HG02571 (cell line): ENCODE data around the gene PHACTR2.
A peak's percentile ranks its signal among the peaks of the same experiment; 100 is the strongest.

Experiments used
- ATAC-seq: cut with Tn5 transposase; IDR thresholded peaks from one replicate; pipeline ENCODE4 v1.9.1; 2021; ENCODE audit warnings: mild to moderate bottlenecking, moderate library complexity; ENCODE audit not compliant: unreplicated experiment

PHACTR2 gene

DNA sequence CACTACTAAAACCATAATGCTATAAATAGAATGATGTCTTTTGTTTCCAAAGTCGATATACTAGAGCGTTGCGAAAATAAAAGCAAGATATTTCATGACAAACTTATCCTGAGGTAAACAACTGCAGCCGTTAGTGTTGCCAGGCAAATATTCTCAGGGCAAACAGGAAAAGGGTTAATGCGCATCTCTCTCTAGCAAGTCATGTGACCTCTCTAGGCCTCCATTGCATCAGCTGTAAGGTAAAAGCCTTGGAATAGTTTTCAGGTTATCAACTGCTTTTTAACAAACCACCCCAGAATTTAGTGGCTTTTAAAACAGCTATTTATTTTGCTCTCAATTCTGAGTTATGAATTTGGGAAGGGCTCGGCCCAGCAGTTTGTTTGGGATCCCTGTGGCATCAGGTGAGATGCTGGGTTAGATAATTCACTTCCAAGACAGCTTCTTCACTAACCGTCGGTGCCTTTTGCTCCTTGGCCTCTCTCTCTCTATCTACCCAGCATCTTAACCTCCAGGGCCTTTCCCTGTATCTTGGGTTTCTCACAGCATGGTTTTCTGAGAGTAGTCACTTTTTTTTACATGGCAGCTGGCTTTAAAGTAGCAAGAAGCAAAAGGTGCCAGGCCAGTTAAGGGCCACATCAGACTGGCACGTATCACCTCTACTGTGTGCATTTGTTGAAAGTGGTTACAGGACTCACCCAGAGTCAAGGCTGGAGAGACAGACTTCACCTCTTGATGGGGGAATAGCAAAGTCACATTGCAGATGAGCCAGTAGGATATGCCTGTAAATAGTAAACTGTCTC lies 126.2 kb downstream of the PHACTR2 start:
- no peak for ATAC-seq

DNA sequence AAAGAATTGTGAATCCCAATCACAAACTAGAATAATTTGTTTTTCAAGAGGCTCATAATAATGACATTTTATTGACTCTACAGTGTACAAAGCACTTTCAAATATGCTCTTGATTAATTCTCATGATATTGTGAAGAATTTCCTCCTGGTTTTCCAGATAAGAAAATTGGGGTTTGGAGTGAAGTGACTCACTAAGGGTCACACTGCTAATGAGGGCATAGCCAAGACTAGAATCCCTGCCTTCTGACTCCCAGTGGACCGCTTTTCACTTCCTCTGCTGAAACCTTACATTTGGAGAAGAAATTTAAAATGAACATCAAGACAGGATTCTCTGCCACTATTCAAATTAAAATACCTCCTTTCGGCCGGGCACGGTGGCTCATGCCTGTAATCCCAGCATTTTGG lies 127.1 kb downstream of the PHACTR2 start:
- no peak for ATAC-seq

- ATAC-seq = no peak
Observed at GRCh38 chr6:143806282-143807102, 128.7 kb downstream of the PHACTR2 start.

DNA sequence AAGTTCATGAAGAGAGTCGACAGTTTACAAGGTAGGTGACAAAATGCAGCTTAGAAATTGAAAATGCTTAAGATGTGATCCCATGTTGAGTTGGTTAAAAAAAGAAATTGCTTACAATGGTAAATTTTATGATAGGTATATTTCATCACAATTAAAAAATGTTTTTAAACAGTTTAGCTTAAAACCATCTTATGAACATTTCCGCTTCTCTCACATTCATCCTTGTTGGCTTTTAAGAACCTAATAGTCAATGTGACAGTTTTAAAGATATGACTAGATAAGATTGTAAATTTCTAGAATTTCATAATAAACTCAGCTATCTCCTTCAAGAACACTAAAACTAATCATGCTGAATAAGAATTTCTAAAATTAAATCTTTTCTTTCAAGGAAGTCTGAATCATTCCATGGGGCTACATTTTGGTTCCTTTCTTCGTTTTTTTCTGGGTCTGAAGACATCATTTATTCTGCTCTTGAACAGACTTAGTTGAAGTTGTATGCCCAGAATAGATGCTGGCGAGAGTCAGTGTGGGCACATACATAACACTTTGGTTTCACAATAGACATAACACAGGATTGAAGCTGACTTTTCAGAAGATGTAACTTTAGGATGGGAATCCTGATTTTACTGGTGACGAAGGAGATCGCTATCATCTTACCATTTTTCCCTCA lies 129.5 kb downstream of the PHACTR2 start:
- no peak for ATAC-seq

GRCh38 chr6:143810745-143811144 lies 133.0 kb downstream of the PHACTR2 start:
- ATAC-seq = no peak

- ATAC-seq = no peak
Observed at GRCh38 chr6:143811501-143812157, 133.9 kb downstream of the PHACTR2 start.

GRCh38 chr6:143817621-143818020 lies 139.9 kb downstream of the PHACTR2 start:
- no peak for ATAC-seq

GRCh38 chr6:143821359-143821758 lies 143.6 kb downstream of the PHACTR2 start:
- no peak for ATAC-seq

DNA sequence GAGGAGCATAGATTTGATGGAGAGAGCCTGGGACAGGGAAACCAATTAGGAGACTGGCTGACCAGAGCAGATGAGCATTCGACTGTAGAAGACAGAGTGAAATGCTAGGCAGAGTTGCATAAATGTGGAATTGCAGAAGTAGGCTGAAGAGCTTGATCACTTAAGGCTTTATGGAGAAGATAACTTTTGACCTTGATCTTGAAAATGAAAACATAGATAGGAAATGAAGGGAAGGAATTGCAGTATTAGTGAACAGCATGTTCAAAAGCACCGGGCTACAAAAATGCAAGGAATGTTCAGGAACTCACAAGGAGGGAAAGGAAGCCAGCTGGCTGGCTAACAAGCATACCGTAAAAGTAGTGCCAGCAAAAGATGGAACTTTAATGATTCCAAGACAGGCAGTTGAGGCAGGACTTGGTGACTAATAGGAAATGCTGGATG lies 144.8 kb downstream of the PHACTR2 start:
- ATAC-seq = no peak

DNA sequence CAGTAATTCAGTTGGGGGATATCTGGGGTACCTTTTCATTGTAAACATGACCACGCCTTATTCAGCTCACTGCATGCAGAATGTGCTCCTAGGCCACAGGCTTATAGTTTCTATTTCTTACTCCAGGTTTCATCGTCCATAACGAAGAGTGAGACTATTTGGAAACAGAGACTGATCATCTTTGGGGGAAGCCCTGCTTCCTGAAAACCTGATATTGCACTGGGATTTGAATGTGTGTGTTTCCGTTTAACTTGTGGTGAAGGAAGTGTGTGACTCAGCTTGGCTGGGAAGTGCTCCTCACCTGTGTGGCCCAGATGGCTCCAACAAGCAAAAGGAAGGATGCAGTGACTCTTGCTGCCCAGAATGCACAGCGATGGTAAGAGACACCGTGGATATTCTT lies 145.8 kb downstream of the PHACTR2 start:
- ATAC-seq = no peak

DNA sequence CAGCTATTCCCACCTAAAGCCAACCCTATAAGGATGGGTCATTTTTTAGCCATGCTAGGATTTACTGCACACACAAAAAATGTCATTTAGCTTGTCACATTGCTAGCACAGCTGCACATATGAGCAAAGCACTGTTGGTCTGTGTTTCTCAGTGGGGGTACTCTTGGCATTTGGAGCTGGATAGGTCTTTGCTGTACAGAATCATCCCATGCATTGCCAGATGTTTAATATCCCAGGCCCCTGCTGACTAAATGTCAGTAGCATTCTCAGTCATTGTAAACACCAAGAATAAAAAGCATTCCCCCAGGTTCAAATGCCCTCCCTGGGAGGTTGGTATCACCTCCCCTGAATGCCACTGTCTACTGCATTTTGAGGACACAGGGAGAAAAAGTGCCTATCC lies 150.8 kb downstream of the PHACTR2 start:
- ATAC-seq = no peak

DNA sequence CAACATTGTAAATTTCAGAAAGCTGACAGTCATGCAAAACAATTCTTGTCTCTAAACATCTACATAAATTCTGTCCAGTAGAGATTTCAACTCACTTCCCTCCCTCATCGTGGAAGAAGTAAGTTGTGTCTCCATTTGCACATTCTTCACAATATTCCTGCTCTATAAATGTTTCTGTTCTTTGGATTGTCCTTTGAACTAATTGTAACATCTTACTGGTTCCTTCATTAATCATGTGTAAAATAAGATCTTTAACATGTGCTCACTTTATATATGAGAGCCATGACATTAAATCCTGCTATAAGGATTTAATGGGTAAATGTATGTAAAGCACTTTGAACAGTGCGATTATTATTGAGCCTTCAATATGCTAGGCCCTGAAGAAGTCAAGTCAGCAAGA lies 158.4 kb downstream of the PHACTR2 start:
- no peak for ATAC-seq

DNA sequence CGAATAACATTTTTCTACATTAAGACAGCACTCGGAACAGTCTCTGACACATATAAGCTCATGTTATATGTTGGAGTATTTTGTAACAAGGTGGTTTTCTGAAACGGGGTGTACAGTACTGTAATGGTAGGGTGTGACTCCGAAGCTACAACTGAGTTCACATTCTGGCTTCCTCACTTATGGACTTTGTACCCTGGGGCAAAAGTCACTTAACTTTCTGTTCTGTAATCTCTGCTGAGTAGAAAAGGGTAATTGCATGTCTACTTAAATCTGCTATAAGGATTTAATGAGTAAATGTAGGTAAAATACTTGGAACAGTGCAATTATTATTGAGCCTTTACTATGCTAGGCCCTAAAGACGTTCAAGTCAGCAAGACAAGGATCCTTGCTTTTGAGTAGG lies 160.6 kb downstream of the PHACTR2 start:
- no peak for ATAC-seq

GRCh38 chr6:143839196-143839595 lies 161.4 kb downstream of the PHACTR2 start:
- ATAC-seq = no peak

DNA sequence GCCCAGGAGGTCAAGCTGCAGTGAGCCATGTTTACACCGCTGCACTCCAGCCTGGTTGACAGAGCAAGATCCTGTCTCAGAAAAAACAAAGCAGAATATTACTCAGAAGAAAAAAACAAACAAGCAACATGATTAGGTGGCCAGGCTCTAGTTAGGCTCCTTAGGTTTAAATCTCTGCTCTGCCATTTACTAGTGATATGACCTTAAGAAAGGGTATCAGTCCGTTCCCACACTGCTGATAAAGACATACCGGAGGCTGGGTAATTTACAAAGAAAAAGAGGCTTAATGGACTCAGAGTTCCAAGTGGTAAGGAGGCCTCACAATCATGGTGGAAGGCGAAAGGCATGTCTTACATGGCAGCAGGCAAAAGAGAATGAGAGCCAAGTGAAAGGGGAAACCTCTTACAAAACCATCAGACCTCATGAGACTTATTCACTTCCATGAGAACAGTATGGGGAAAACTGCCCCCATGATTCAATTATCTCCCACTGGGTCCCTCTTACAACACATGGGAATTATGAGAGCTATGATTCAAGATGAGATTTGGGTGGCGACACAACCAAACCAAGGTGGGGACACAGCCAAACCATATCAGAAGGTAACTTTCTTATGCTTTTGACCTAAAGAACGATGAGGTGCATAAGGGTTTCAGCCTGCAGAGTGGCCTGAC lies 163.0 kb downstream of the PHACTR2 start:
- ATAC-seq = no peak

GRCh38 chr6:143842461-143842901 lies 164.7 kb downstream of the PHACTR2 start:
- peak; percentile 14 for ATAC-seq

GRCh38 chr6:143842902-143843676 lies 165.3 kb downstream of the PHACTR2 start, which contains the start of gene LTV1:
Gene LTV1 (plus strand): TSS chr6:143843338. CDS start chr6:143843478, 140 bp downstream.
- peak; percentile 100 for ATAC-seq

GRCh38 chr6:143843677-143843999 lies 165.9 kb downstream of the PHACTR2 start:
- ATAC-seq = peak; percentile 4

DNA sequence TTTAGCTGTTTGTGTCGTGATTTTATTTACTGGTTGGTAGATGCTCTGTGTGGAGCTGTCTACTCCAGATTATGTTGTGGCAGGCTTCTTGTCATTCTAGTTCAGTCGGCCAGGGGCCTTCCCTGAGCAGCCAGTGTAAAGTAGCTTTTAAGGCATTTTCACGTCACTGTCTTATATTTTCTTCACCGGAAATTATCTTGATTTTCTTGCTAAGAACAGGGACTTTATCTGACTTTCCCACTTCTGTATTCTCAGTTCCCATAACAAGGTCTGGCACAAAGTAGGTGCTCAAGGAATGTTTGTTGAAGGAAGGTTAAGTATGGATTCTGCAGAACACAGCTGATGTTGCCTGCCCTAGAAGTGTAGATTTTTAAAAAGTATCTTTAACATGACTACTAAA lies 166.2 kb downstream of the PHACTR2 start:
- no peak for ATAC-seq

- ATAC-seq = no peak
Observed at GRCh38 chr6:143845033-143845432, 167.3 kb downstream of the PHACTR2 start.
